Activated naive CD4-positive, alpha-beta T cell treated with anti-CD3 and anti-CD28 coated beads for 36 hours (primary cell): Measurements from ENCODE around the gene PIK3R6. TPM values are rescaled to one million over a fixed set of nuclear protein-coding genes. Genes with fewer than 3 reads are reported as not detected.
"Not testable (repeated sequence)": the region's sequence is repeated elsewhere in the genome, so short reads cannot be mapped to it uniquely, and the experiment has no call there.

ENCODE experiments used
- CTCF ChIA-PET: fragments of 350-600 bp; sonication (Branson Sonifier 250); formaldehyde crosslinking; loops from one replicate; lab custom pipeline; 2021; ENCODE audit warnings: antibody characterized with exemption; lab: Charles Lee
- DNase-seq: peaks from one replicate; pipeline ENCODE4 v3.0.0-alpha.2; 2020
- H3K27ac Mint-ChIP-seq: one replicate; pipeline ENCODE4 v1.8.0; 2021; ENCODE audit warnings: mild to moderate bottlenecking, mixed read lengths
- H3K27me3 Mint-ChIP-seq: one replicate; pipeline ENCODE4 v1.8.0; 2021; ENCODE audit warnings: low read depth, mixed read lengths
- H3K36me3 Mint-ChIP-seq: one replicate; pipeline ENCODE4 v1.8.0; 2021; ENCODE audit warnings: low read depth, mixed read lengths
- H3K4me1 Mint-ChIP-seq: one replicate; pipeline ENCODE4 v1.8.0; 2021; ENCODE audit warnings: low read depth, mixed read lengths
- H3K4me3 Mint-ChIP-seq: one replicate; pipeline ENCODE4 v1.8.0; 2021; ENCODE audit warnings: mild to moderate bottlenecking, moderate library complexity, mixed read lengths
- H3K9me3 Mint-ChIP-seq: one replicate; pipeline ENCODE4 v1.8.0; 2021; ENCODE audit warnings: mixed read lengths
- intact Hi-C: fragments of 100-400 bp; cut with micrococcal nuclease; formaldehyde crosslinking; loops from one replicate; pipeline ENCODE4 v1.15.1; 2023
- total RNA-seq, 2 experiments: library from RNA; stranded (reverse); gene quantifications; one replicate each; pipeline ENCODE4 v1.2.3, GENCODE V29; 2021

PIK3R6 gene
- total RNA-seq, 2 experiments from 2014 or later, result 0.12 to 0.22 TPM

DNA sequence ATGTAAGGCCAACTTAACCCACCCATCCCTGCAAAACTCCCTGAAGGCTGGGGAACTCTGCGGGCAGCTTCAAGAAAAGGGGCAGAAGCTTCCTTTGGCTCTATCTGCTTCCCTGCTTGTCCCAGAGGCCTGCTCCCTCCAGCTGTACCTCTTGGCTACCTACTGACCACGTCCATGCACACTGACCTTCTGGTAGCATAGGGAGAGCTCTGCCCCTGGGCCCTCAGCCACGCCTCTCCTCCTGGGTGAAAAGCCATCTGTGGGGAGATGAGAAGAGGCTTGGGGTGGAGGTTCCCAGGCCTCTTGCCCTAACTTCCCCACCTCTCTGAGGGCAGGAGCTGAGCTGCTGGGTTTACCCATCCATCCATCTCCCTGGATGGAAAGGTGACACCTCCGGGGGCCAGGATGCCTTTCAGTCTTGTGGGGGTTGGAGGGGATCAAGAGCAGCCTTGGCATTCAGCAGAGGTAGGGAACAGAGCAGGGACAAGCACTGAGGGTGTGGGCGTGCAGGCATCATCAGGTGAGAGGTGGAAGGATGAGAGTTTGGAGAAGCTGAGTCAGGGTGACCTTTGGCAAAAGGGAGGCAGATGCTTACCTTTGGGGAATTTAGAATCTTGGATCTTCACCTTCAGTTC lies 45.0 kb downstream of the PIK3R6 start:
- CTCF ChIA-PET, result no interaction called here
- no peaks in the 10 kb centered on the region for H3K27me3 Mint-ChIP-seq
- intact Hi-C loops, result no loop called here
- peaks cover 4% of the 10 kb centered on the region for H3K9me3 Mint-ChIP-seq
- no peaks in the 10 kb centered on the region for H3K36me3 Mint-ChIP-seq
- no peaks in the 10 kb centered on the region for H3K4me1 Mint-ChIP-seq
- no peak for DNase-seq
- no peak overlapping the region for H3K27ac Mint-ChIP-seq
- no peak overlapping the region for H3K4me3 Mint-ChIP-seq

DNA sequence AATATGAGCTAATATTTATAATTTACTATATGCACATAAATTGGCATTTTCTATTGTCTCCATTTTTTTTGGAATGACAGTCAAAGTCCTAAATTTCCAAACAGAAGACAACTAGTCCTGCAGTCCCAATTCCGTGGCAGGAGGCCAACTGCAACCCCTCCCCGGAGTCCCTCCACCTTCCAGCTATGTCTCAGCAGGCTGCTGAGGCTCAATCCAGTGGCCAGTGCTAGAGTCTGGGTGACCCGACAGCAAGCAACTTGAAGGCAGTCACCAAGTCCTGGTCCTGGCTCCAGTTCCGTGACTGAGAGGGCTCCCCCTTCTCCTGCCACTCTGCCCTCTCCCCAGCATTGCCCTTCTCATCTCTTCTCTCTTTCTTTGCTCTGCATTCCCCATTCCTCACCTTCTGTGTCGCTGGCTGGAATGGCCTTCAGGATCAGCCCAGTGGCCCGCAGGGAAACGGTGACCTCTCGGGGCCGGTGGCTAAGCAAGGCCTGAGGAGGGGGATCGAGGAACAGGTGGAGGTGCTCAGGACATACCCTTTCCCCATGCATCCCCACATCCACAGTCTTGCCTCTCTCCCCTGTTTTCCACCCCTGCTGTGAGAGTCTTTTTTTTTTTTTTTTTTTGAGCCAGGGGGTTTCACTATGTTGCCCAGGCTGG lies 45.9 kb downstream of the PIK3R6 start:
- DNase-seq, result no peak
- CTCF ChIA-PET, result no interaction called here
- no peaks in the 10 kb centered on the region for H3K4me1 Mint-ChIP-seq
- H3K27me3 Mint-ChIP-seq, result no peaks in the 10 kb centered on the region
- peaks cover 4% of the 10 kb centered on the region for H3K9me3 Mint-ChIP-seq
- no peaks in the 10 kb centered on the region for H3K36me3 Mint-ChIP-seq
- no peak overlapping the region for H3K27ac Mint-ChIP-seq
- H3K4me3 Mint-ChIP-seq, result no peak overlapping the region
- intact Hi-C loops, result no loop called here

DNA sequence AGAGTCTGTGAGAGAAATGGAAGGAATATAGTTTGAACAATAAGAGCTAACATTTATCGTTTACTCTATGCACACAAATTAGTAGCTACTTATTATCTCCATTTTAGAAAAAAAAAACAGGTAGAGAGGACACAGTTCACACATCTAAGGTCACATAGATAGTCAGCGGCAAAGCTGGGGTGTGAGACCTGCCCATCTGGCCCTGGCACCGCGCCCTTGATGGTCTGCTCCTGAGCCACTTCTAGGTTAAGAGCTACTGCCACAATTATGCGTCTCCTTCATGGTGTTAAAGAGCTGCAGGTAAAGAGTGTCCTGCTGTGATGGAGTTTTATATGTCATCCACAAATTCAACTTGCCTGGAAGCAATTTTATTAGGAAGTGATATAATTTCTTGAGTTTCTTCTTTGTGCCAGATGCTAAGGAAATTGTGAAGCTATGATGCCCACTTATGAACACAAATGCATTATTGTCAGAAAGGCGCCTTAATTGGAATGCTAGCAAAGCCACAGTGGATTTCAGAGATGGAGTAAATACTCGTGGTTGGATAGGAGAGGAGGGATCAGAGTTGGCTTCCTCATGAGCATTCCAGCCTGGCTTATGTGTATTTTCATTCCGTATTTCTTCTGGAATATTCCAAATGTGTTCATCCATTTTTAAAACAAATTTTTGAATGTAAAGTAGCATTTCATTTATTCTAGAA lies 47.0 kb downstream of the PIK3R6 start:
- CTCF ChIA-PET, result interaction anchor here (1.0 kb wide), 1 partner anchor 12 kb away, joined by 4 read pairs; no protein-coding TSS in a partner anchor
- Mint-ChIP-seq H3K4me3 (no peak overlapping the region), H3K9me3 (peaks cover 4% of the 10 kb centered on the region), H3K27ac (no peak overlapping the region), H3K36me3 (no peaks in the 10 kb centered on the region), H3K4me1 (no peaks in the 10 kb centered on the region), H3K27me3 (peaks cover 1% of the 10 kb centered on the region)
- intact Hi-C loops, result no loop called here
- DNase-seq, result no peak

DNA sequence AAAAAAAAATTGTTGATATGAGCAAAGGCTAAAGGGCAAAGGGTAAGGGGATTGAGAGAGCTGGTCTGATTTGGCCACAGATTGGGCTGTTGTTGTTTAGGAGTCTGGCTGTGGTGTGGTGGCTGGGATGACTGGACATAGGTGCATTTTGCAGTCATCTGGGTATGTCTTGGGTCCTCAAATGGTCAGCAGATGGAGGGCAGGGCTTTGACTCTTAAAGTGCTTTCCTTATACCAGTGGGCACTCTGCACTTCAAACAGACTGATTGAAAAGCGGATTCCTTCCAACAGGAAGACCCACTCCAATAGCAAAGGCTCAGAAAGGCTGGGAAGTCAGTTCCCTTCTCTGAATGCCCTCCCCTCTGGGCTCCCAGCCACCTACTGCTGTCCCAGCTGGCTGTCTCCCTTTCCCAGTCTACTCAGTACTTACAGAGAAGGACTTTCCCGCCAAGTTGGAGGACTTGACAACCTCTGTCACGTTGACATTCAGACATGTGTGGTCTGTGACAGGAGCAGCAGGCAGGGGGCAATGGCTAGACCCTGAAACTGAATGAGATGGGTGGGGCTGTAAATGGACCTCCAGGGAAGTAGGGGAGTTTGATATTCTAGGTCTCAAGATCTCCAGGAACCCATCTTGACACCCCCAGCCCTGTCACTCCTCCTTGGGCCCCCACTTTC lies 48.7 kb downstream of the PIK3R6 start:
- Mint-ChIP-seq H3K4me1 (no peaks in the 10 kb centered on the region), H3K27me3 (peaks cover 2% of the 10 kb centered on the region), H3K9me3 (no peaks in the 10 kb centered on the region), H3K36me3 (no peaks in the 10 kb centered on the region), H3K27ac (no peak overlapping the region), H3K4me3 (no peak overlapping the region)
- intact Hi-C loops, result no loop called here
- no peak for DNase-seq
- CTCF ChIA-PET, result interaction anchor here (0.6 to 0.7 kb wide), 2 partner anchors 93 to 550 kb away, joined by 3 to 4 read pairs; no protein-coding TSS in a partner anchor

DNA sequence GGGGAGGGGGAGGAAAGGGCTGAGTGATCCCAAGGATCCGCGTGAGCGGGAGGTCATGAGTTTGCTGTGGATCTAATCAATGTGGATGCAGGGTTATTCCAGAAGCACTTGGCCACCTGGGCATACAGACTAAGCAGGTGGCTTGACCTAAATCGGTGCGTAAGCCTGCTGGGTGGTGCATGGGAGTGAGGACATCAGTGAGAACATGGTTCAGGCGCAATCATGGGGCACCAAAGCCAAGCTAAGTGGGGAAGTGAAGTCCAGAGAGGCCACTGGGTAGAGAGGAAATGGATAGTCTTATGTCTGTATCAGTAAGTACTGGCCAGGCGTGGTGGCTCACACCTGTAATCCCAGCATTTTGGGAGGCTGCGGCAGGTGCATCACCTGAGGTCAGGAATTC lies 49.4 kb downstream of the PIK3R6 start:
- no peak for DNase-seq
- Mint-ChIP-seq H3K4me3 (no peak overlapping the region), H3K27me3 (peaks cover 2% of the 10 kb centered on the region), H3K9me3 (no peaks in the 10 kb centered on the region), H3K27ac (no peak overlapping the region), H3K4me1 (no peaks in the 10 kb centered on the region), H3K36me3 (no peaks in the 10 kb centered on the region)
- intact Hi-C loops, result no loop called here
- CTCF ChIA-PET, result interaction anchor here (0.7 kb wide), 1 partner anchor 501 kb away, joined by 5 read pairs; no protein-coding TSS in a partner anchor

DNA sequence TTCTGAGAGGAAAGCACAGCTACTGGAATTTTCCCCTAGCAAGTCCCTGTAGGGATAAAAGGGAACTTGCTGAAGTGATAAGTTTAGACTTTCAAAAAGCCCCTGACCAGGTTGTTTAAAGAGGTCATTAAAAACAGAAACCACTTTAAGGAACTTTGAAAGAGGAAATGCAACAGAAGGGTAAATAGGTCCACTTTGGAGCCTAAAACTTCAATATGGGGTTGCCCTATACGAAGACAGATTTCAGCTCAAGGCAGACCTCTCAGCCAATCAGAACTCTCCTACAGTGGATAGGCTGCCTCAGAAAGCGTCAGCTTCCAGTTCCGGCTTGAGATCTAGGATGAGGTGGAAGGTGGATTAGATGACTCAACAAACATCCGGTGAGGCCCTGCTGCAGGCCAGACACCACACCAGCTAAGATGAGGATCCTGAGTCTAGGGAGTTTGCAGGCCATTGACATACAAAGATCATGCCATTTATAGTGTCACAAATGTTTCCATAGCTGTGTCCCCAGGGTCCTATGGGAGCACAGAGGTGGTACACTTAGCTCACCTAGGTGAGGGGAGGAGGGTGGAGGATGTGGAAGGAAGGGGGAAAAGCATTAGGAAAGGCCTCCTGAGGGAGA lies 60.4 kb downstream of the PIK3R6 start:
- Mint-ChIP-seq H3K27me3 (no peaks in the 10 kb centered on the region), H3K4me1 (no peaks in the 10 kb centered on the region), H3K4me3 (no peak overlapping the region), H3K27ac (no peak overlapping the region), H3K36me3 (peaks cover 9% of the 10 kb centered on the region), H3K9me3 (peaks cover 16% of the 10 kb centered on the region)
- intact Hi-C loops, result no loop called here
- no peak for DNase-seq
- CTCF ChIA-PET, result interaction anchor here (1.5 to 2.0 kb wide), 3 partner anchors 21 to 191 kb away, joined by 6 to 9 read pairs (median 7); no protein-coding TSS in a partner anchor

DNA sequence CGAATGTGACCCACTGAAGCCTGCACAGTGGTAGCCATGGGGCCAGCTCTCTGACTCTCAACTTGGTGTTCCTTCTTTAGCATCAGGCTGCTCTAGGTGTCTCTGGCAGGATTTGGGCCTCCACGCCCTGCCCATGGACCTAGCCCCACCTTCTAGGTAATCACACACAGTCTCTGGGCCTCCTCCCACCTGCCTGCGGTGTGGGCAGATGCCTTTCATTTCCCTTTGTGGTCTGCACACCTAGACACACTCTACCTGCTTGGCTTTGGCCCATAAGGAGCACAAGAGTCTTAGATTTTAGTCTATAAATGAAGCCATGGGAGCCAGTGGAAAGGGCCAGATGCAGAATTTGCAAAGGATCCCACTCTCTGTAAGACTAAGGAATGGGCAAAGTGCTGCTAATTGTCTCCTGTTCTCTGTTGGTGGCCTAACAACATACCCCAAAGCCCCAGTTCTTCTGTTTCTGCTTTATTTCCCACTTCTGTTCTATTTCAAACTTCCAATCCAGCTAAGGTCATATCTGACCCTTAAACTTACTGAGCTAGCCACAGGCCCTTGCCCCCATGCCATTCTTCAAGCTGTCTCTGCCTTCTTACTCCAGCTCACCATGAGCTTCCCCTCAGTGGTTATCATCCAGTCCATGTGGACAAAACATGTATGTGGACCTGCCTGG lies 61.1 kb downstream of the PIK3R6 start:
- no peaks in the 10 kb centered on the region for H3K4me1 Mint-ChIP-seq
- intact Hi-C loops, result no loop called here
- peaks cover 12% of the 10 kb centered on the region for H3K9me3 Mint-ChIP-seq
- peaks cover 4% of the 10 kb centered on the region for H3K36me3 Mint-ChIP-seq
- no peak overlapping the region for H3K27ac Mint-ChIP-seq
- DNase-seq, result no peak
- H3K4me3 Mint-ChIP-seq, result no peak overlapping the region
- no peaks in the 10 kb centered on the region for H3K27me3 Mint-ChIP-seq
- CTCF ChIA-PET, result interaction anchor here (1.5 to 2.0 kb wide), 2 partner anchors 21 to 192 kb away, joined by 7 to 9 read pairs; no protein-coding TSS in a partner anchor

DNA sequence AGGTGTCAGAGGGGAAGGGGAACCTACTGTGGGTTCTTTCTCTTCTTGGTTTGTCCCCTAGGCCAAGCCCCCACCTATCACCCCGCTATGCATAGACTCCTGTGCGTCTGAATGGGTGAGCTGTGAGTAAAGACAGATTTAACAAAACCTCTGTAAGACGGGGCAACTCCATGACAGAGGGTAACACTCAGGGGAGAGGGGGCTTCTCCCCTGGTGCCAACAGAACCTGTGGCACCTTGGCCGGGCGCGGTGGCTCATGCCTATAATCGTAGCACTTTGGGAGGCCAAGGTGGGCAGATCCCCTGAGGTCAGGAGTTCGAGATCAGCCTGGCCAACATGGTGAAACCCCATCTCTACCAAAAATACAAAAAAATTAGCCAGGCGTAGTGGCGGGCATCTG lies 62.1 kb downstream of the PIK3R6 start:
- H3K4me1 Mint-ChIP-seq, intact Hi-C loops, H3K36me3 Mint-ChIP-seq, H3K27me3 Mint-ChIP-seq, H3K4me3 Mint-ChIP-seq, H3K9me3 Mint-ChIP-seq, DNase-seq, H3K27ac Mint-ChIP-seq: not testable (repeated sequence)
- CTCF ChIA-PET, result interaction anchor here (1.0 kb wide), 2 partner anchors 193 to 394 kb away, joined by 3 to 4 read pairs; no protein-coding TSS in a partner anchor

DNA sequence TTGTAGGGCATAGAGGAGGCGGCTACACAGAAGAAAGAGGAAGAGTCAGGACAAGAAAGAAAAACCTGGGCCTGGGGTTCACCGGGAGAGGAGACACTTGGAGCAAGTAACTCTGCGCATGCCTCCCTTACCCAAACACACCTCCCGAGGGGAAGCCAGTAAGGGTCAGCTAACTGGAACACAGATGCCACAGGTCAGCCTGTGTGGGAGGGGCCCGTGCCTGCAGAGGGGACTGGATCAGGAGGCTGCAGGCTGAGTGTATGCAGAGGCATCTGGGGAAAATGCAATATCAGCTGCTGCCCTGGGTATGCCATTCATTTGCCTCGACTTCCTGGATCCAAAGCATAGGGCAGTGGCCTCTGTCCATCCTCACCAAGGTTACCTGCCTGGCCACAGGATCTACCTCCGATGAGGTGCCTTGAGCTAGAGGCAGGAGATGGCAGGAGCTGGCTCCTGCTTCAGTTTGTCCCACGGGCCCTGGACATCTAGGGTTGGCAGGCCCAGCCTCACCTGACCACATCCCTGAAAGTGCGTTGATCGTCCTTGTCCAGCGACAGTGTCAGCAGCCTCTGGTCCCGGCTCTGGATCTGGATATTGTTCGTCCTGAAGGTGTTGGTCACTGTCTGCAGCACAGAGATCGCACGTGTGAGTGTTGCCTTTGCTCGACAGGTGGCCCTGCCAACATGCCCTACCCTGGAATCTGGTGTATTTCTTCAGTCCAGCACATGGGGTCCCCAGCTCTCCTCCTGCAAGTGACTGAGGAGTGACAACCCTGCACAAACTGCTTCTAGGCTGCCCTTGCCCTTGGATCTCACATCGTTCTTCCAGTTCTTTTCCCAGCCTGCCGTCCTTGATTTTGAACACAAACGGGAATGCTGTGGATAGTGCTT lies 63.7 kb downstream of the PIK3R6 start:
- Mint-ChIP-seq H3K27me3 (no peaks in the 10 kb centered on the region), H3K4me3 (no peak overlapping the region), H3K27ac (no peak overlapping the region), H3K4me1 (no peaks in the 10 kb centered on the region), H3K9me3 (peaks cover 3% of the 10 kb centered on the region), H3K36me3 (peaks cover 3% of the 10 kb centered on the region)
- DNase-seq, result peak; percentile 18
- intact Hi-C loops, result loop anchor here (5.0 kb wide), 2 partner anchors 94 to 194 kb away; no protein-coding TSS in a partner anchor
- CTCF ChIA-PET, result interaction anchor here (0.8 kb wide), 1 partner anchor 91 kb away, joined by 4 read pairs; no protein-coding TSS in a partner anchor

DNA sequence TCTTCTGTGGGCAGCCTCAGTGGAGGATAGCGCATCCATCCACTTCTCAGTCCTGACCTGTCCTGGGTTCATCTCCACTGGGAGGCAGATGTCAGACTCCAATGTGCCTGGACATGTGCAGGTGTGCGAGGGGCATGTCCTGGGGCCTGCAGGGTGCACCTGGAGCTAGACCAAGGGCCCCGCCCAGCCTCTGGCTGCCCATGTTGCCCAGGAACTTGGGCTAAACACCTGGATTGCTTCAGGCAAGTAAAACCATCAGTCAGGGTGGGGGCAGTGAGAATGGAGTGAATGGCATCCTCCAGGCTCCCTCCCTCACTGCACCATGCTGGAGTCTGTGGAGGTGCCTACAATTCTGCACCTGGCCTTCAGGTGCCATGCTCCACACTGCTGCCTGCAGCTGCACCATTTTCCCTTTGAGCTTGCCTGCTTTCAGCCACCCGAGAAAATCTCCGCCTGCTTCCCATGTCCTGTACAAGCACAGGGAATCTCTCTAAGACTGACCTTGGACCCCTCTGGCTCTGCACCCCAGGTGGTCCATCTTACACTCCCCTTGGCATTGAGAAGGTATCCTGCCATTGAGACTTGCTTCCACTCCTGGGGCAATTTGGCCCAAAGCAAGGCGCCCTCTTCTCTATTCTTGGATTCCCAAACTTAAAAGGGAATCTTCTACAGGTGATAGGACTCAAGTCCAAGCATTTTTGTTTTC lies 66.2 kb downstream of the PIK3R6 start:
- H3K9me3 Mint-ChIP-seq, result no peaks in the 10 kb centered on the region
- no peaks in the 10 kb centered on the region for H3K27me3 Mint-ChIP-seq
- no peak overlapping the region for H3K27ac Mint-ChIP-seq
- no peaks in the 10 kb centered on the region for H3K36me3 Mint-ChIP-seq
- CTCF ChIA-PET, result interaction anchor here (1.2 kb wide), 1 partner anchor 194 kb away, joined by 3 read pairs; no protein-coding TSS in a partner anchor
- DNase-seq, result no peak
- H3K4me3 Mint-ChIP-seq, result no peak overlapping the region
- no peaks in the 10 kb centered on the region for H3K4me1 Mint-ChIP-seq
- intact Hi-C loops, result loop anchor here (5.0 kb wide), 2 partner anchors 96 to 196 kb away; no protein-coding TSS in a partner anchor
